Stimulated activated CD8-positive, alpha-beta memory T cell treated with anti-CD3 and anti-CD28 coated beads, Interleukin-7, amount 100 ng/mL, for 4 hours (primary cell): ENCODE data around the gene NEK1.

Source experiments
- DNase-seq, 2 donors: peaks; one replicate each; pipeline ENCODE4 v3.0.0-alpha.2; 2020; ENCODE audit warnings: low read depth in 2 of 2

The NEK1 gene

GRCh38 chr4:169367826-169368225 lies 244.6 kb downstream of the NEK1 start:
- DNase-seq = no peak

GRCh38 chr4:169366821-169367220 lies 245.6 kb downstream of the NEK1 start:
- DNase-seq = no peak

- no peak for DNase-seq
Observed at GRCh38 chr4:169362607-169363006, 249.8 kb downstream of the NEK1 start.

GRCh38 chr4:169361756-169362155 lies 250.6 kb downstream of the NEK1 start:
- no peak for DNase-seq

GRCh38 chr4:169359961-169360360 lies 252.4 kb downstream of the NEK1 start:
- no peak for DNase-seq

- no peak for DNase-seq
Observed at GRCh38 chr4:169352360-169352759, 260.0 kb downstream of the NEK1 start.

- DNase-seq = no peak
Observed at GRCh38 chr4:169351872-169352271, 260.5 kb downstream of the NEK1 start.

GRCh38 chr4:169348541-169348940 lies 263.8 kb downstream of the NEK1 start:
- DNase-seq = no peak

GRCh38 chr4:169346840-169347239 lies 265.5 kb downstream of the NEK1 start:
- no peak for DNase-seq

- DNase-seq = no peak
Observed at GRCh38 chr4:169345316-169345721, 267.1 kb downstream of the NEK1 start.
